ENCODE measurements around the gene SDF4. TPM values are rescaled to one million over a fixed set of nuclear protein-coding genes. Genes with fewer than 3 reads are reported as not detected.
A peak's percentile ranks its signal among the peaks of the same experiment; 100 is the strongest.

The SDF4 gene
- total and polyA plus RNA-seq, 2 of the 8 experiments (the other 6 are each of a cell fraction or from before 2014, with no cell fraction given), result 45.5 to 75.6 TPM

GRCh38 chr1:1278620-1279019, 46.8 kb upstream of the SDF4 start:
- H3K27ac ChIP-seq (ENCODE audit: low read depth, low read length), result no peak overlapping the region
- H3K9me3 ChIP-seq (ENCODE audit: insufficient read depth in 2 of 2, low read depth in 1 of 2, low read length in 1 of 2), result no peaks in the 10 kb centered on the region
- no peak overlapping the region for H2BK5ac ChIP-seq (ENCODE audit: low read depth, low read length)
- no peak overlapping the region for H3K4me2 ChIP-seq (ENCODE audit: insufficient read depth in 1 of 2, low read depth in 2 of 2, low read length in 2 of 2)
- no peak overlapping the region for H4K91ac ChIP-seq (replicated peaks; ENCODE audit: insufficient read length, low read length)
- no peak overlapping the region for H3K18ac ChIP-seq (ENCODE audit: extremely low read depth, low read length)
- no peak overlapping the region for H3K56ac ChIP-seq (replicated peaks; ENCODE audit: insufficient read length, low read depth, low read length)
- H2BK20ac ChIP-seq (ENCODE audit: low read length), result no peak overlapping the region
- H3K23ac ChIP-seq (ENCODE audit: insufficient read length), result no peak overlapping the region
- H4K8ac ChIP-seq (ENCODE audit: extremely low read depth, insufficient read depth, low read length), result no peak overlapping the region
- no peaks in the 10 kb centered on the region for H4K20me1 ChIP-seq (replicated peaks in 1 of 2; ENCODE audit: control insufficient read depth in 1 of 2, insufficient read depth in 2 of 2, low read length in 2 of 2)
- ChIA-PET POLR2A (ENCODE audit: partially characterized antibody) (interaction anchor here (1.7 kb wide), 1 partner anchor 11 kb away, joined by 3 read pairs; no protein-coding TSS in a partner anchor), CTCF (ENCODE audit: partially characterized antibody) (interaction anchor here (0.6 to 6.1 kb wide), 4 partner anchors 13 to 73 kb away, joined by 3 to 38 read pairs (median 3); no protein-coding TSS in a partner anchor)
- H2BK12ac ChIP-seq (ENCODE audit: low read depth, low read length), result no peak overlapping the region
- no peak overlapping the region for H2BK120ac ChIP-seq (replicated peaks; ENCODE audit: low read depth, low read length)
- no peak overlapping the region for H3K4me3 ChIP-seq (ENCODE audit: extremely low read depth in 1 of 4, insufficient read depth in 2 of 4, low read depth in 3 of 4, low read length in 4 of 4)
- H2AK5ac ChIP-seq (ENCODE audit: low read depth, low read length), result no peak overlapping the region
- peaks cover 3% of the 10 kb centered on the region; the same call in 1 of the 2 replicates for H3K23me2 ChIP-seq (ENCODE audit: low read depth, low read length)
- no peaks in the 10 kb centered on the region for H3K79me2 ChIP-seq (ENCODE audit: control insufficient read depth in 1 of 2, insufficient read depth in 2 of 2, low read length in 2 of 2)
- no peak overlapping the region for H4K5ac ChIP-seq (ENCODE audit: insufficient read length, low read depth, low read length)
- H3K4ac ChIP-seq (replicated peaks; ENCODE audit: insufficient read length, low read depth, low read length), result no peak overlapping the region
- FAIRE-seq (no peak), DNase-seq (ENCODE audit: low read depth in 1 of 2, low spot score in 2 of 2) (no peak)
- peaks cover 0 to 7% (median under 1%) of the 10 kb centered on the region in 4 experiments; a peak in 2 of 7 replicates for H3K4me1 ChIP-seq (replicated peaks in 1 of 4; ENCODE audit: control insufficient read depth in 3 of 4, insufficient read depth in 4 of 4, low read length in 3 of 4)
- 90% methylated on average over 13 of the region's 13 CpGs; no CpG with 5 or more reads in 1 of the 2 experiments for WGBS, 2 experiments (ENCODE audit: extremely low coverage in 1 of 2, insufficient coverage in 1 of 2, insufficient read length in 1 of 2, insufficient replicate concordance in 2 of 2, low coverage in 1 of 2, low lambda C conversion rate in 2 of 2, missing lambda C conversion rate in 1 of 2)
- no peak overlapping the region for H3K14ac ChIP-seq (ENCODE audit: insufficient read length)
- no peak overlapping the region for H2AFZ ChIP-seq (ENCODE audit: low read length)
- H3K36me3 ChIP-seq (ENCODE audit: control insufficient read depth in 2 of 4, insufficient read depth in 4 of 4, low read length in 3 of 4), result no peaks in the 10 kb centered on the region
- H3K9ac ChIP-seq (replicated peaks in 1 of 4; ENCODE audit: extremely low read depth in 1 of 4, low read depth in 3 of 4, low read length in 3 of 4), result no peak overlapping the region
- no peaks in the 10 kb centered on the region; a peak in 1 of 7 replicates for H3K27me3 ChIP-seq (replicated peaks in 1 of 4; ENCODE audit: control insufficient read depth in 3 of 4, extremely low read depth in 1 of 4, insufficient read depth in 3 of 4, low read length in 3 of 4)
- H2BK15ac ChIP-seq (ENCODE audit: low read length), result no peak overlapping the region
- H3K79me1 ChIP-seq (ENCODE audit: low read depth, low read length), result no peaks in the 10 kb centered on the region
- TF ChIP-seq SIRT6 (IDR thresholded peaks at IDR 0.05; ENCODE audit: low read length) (no peak), MAX (IDR thresholded peaks at IDR 0.05) (no peak), CTCF (IDR thresholded peaks at IDR 0.05; ENCODE audit: control extremely low read depth in 1 of 3, insufficient read depth in 1 of 3, low read depth in 1 of 3, low read length in 3 of 3) (peak in 1 of 3 experiments; percentile 4; a peak in 1 of 4 replicates), EZH2 (IDR thresholded peaks at IDR 0.05; ENCODE audit: low read depth, low read length, severe bottlenecking) (no peak)

Measured in H1 (cell line).